HG03060 (cell line): Measurements from ENCODE around the gene EFCAB6.

ENCODE experiments used
- ATAC-seq: cut with Tn5 transposase; IDR thresholded peaks from one replicate; pipeline ENCODE4 v1.9.1; 2021; ENCODE audit warnings: low read depth, moderate number of reproducible peaks; ENCODE audit not compliant: unreplicated experiment

Gene EFCAB6

DNA sequence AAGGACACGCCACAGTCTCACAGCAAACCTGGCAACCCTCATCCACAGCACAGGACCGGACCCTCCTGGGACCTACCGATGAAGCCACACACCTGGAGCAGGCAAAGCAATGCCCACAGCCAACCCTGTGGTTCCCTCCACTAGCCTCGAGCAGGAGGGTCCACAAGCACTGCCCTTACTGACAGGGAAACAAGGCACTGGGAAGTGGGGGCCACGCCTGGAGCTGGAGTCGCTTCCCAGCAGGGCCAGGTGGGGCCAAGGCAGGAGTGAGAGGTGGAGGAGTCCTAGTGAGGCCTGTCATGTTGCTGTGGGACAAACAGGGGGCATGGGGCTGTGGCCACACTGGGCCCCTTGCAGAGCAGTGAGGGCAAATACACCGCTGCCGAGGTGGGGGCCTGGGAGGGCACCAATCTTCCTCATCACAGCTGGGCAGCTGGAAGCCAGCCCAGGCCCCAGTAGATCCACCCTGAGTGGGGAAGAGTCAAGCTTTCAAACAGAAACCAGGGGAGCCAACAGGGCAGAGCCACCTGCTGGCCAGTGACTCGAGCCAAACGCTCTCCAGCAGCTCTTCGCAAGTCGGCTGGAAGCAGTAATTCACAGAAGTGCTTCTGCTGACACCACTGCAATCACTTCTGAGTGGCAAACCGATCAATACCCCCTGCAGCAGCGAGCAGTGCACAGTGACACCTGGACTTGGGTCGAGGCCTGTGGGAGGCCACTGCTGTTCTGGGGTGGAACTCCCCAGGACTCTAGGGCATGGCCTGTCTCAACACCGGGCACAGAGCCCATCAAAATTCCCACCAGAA, 36.5 kb upstream of the EFCAB6 start:
- no peak for ATAC-seq

DNA sequence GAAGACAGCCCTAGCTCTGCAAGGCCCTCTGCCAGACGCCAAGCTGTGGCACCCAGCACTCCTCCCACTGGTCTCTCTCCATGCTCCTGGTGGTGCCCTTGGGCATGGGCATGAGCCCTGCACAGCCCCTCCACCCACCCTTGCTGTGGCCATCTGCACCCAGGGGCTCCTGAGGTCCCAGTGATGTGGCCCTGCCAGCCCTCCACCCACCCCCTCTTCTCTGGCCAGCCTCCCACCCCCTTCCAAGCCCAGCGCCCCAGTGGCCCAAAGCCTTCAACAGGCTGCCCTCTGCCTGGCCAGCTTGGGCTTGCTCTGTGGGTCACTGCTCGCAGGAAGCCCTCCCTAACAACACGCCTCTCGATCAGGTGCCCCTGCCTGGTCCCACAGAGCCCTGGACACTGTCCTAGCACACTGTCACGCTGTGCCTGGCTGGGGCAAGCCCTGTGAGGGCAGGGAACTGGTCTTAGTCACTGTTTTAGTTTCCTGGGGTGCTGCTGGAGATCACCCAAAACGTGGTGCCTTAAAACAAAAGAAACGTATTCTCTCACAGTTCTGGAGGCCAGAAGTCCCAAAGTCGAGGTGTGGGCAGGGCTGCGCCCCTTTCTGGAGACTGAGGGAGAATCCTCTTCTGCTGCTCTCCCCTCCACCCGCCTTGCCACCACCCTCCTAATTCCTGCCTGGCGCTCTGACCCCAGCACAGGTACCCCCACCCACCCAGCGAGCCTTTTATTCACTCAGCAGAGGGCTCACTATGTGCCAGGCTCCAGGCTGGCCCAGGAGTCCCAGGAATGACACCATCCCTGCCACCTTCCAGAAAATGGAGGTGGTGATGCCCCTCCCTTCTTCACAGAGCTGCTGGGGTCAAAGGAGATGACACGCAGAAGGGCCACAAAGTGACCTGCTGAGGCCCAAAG, 35.5 kb upstream of the EFCAB6 start:
- no peak for ATAC-seq

DNA sequence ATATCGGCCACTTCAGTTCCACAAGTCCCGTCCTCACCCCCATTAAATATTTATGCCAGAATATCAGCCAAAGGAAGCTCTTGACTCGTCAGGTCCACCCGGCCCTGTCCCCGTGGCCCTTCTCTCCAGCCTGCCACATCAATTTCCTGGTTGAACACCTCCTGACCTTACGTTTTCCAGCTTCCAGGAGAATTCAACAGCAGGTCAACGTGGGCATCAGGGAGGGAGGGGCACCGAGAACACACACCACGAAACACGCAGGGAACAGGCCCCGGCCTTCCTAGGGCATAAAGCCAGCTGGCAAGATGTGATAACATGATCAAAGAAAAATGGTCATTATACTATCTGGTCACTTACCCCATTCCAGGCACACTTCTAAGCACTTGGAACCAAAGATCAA, 34.9 kb upstream of the EFCAB6 start:
- no peak for ATAC-seq

DNA sequence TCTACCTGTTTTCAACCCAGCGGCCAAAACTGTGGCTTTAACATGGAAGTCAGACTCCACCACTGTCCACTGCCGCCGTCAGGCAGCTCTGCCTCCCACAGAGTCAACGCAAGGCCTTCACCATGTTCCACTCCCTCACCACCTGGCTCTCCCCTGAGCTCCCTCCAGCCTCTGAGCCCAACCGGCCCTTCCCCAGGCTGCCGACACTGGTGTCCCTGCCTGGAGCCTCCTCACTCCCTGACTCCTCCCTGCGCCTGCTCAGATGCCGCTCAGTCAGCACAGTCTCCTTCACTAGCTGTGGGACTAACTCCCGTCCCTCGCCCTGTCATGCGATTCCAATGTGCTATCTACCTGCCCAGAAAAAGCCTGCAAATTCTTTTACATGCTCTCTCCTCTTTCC, 33.9 kb upstream of the EFCAB6 start:
- no peak for ATAC-seq

DNA sequence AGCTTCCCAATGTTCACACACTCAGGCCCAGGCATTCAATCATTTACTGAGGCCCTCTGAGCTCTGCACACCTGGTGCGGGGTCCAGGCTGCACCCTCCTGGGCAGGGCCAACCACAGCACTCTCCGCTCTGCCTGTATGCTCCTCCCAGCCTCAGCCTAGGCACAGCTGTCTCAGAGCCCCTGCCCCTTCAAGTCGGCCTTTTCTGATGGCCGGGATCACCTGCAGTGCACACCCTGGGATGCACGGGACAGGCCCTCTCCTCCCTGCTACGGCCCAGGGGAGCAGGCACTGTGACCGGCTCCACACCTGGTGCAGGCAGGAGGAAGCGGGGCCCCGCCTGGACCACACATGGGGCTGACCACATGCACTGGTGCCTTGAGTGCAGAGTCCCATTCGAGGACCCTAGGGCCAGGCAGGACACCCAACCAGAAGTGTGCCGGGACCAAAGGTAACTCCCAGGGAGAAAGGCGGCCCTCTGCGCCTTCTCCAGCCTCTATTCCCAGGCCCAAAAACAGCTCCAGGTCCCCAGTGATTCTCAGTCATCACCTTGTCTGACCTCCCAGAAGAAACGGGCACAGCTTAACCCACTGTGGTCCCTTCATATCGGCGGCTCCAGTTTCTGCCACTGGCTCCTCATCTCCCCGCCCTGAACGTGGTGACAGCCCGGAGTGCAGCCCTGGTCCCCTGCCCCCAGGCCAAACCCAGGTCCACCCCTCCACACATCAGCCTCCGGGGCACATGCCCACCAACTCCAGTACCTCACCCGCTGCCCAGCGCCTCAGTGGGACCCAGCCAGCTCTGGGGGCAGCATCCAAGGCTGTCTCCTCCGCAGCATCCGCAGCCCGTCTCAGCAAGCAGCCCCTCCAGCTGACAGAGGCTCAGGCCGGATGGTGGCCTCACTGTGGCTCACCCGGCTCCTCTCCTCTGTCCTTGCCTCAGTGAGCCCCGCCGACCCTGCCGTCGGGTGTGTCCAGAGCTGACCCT, 32.7 kb upstream of the EFCAB6 start:
- ATAC-seq, result no peak

DNA sequence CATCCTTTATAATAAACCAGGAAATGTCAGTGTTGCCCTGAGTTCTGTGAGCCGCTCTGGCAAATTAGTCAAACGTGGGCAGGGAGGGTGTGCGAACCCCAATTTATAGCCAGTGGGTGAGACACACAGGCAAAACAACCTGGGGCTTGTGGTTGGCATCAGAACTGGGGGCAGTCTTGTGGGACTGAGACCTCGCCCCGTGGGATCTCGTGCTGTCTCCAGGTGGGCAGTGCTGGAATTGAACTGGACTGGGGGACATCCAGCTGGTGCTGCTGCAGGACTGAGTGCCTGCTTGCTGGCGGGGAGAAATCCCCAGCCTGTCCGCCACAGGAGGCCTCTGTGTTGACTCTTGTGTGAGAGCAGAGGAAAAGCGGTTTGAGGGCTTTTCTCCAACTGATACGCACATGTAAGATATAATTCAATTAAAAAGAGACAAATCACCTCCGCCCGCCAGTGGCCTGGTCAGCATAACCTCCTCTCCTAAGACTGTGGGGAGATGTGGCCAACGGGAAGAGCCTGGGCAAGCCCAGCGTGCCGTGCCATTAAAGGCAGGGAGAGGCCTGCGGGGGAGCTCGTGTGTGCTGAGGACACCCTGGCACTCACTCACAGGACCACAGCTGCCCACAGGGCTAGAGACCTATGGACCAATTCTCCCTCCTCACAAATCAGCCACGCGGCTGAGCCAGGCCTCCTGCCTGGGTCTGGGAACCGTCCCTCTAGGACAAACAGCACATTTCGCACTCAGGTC, 31.9 kb upstream of the EFCAB6 start:
- no peak for ATAC-seq

DNA sequence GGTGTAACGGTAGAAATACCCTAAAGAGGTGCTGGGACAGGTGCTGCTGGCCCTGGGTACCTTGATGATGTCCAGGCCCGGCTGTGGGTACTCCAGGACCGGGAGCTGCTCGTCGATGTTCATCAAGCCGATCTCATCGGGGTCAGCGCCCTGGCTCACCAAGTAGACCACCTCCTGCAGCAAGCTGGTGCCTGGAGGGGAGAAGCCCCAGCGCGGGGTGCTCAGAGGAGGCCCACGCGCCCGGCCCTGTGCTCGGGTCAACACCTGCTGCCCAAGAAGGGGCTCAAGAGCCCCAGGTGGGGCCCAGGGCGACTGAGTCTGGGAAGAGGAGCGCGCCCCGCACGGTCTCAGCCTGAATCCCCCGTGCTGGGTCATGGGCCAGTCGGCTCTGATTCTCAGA, 29.6 kb upstream of the EFCAB6 start:
- ATAC-seq, result no peak

DNA sequence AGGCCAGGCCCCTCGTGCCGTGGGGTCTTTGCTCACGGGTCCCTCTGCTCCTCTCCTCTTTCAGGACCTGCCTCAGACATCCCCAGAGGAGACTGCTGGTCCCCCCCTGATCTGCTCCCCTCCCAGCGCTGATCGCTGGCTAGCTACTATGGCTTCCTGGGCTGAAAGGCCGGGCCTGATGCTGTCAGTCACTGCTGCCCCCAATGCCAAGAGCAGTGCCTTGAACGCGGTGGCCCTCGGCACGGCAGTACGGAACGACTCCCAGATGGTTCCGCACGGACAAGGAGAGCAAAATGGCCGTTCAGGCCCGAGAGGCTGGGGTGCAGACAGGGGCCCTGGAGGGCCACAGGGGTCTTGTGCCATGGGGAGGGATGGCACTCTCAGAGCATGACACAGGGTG, 28.7 kb upstream of the EFCAB6 start:
- ATAC-seq, result no peak

DNA sequence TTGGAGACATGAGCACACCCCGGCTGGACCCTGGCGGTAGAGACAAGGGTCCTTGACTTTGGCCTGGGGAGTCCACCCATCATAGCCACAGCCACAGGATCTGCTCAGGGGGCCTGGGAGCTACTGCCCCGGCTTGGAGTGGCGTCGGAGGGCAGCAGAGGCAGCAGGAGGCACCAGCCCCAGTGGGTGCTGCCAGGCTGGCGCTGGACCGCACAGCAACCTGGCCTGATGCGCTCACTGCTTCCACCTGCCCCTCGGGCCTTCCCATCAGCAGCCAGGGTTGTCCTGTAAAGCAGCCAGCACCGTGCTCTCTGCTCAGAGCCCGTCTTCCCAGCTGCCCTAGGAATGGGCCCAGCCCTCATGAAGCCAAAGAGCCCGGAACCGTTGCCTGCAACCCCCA, 28.3 kb upstream of the EFCAB6 start:
- ATAC-seq, result no peak

DNA sequence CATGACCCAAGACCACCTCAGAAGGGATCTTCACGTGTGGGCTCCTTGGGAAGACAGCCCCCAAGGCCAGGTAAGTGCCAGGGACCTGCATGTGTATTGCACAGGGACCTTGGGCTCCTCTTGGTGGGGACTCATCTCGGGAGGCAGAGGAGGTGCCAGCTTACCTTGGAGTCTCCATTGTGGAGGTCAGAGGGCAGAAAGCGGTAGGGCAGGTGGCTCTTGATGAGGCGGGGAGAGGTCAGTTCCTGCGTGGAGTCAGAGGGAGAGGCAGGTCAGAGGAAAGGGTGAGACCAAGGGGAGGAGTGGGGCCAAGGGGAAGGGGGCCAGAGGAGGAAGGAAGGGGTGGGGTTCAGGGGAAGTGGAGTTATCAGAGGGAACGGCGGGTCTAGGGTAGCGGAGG, 27.7 kb upstream of the EFCAB6 start:
- ATAC-seq, result no peak

DNA sequence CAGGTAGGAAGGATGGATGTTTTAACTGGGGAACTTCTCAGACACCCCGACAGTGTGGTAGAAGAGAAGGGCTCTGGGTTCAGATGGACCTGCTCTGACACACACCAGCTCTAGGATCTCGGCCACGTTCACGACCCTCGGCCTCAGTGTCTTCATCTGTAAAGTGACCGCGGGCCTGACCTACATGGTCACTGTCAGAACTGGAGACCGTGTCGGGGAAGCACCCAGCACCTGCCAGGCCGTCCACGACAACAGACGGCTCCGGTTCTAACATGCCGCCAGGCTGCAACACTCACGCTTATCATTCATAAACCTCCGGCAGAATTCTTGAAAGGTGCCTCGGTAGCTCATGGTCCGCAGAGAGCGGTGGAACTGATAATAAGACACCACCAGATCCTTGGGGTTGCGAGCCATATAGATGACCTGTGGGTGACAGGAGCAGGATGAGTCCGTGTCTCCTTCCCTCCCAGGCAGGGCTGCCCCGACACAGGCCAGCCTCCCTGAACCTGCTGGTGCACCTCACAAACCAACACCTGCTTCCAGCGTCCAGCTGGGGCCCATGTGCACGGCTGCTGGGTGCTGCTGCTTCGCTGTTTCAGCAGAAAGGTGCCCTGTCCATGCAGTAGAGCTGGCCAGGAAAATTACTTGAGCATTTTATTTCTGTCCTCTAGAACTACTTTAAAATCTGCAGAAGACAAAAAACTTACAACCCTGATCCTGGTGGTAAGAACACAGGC, 26.6 kb upstream of the EFCAB6 start:
- no peak for ATAC-seq

DNA sequence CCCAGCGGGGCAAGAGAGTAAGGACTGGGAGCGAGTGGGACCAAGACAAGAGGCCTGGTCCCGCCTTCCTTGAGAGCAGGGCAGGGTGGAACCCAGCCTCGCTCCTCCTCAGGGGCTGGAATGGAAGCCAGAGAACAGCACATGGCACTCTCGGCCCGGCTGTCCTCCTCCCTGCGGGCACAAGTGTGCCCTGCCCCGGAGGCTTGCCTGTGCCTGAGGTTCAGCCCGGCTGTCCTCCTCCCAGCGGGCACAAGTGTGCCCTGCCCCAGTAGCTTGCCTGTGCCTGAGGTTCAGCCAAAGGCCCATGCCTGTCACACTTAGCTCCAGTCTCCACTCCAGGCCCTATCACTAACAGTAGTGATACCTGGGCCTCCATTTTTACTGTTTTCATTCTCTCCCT, 26.1 kb upstream of the EFCAB6 start:
- ATAC-seq, result no peak

DNA sequence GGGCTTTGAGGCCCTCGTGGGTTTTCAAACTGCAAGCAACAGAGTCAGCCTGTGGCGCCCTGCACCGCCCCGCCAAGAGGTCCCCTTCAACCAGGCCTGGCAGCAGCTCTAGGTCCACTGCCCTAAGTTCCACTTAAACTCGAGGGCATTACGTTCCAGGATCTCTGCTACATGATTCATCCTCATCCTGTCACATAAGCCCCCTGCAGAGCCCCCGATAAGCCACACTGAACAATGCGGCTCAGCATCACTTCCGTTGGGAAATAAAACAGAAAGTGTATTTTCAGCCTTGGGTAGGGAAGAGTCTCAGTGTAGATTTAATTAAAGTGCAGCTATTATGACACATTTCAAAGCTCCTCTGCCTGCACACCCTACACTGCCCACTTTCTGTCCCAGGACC, 25.6 kb upstream of the EFCAB6 start:
- no peak for ATAC-seq

DNA sequence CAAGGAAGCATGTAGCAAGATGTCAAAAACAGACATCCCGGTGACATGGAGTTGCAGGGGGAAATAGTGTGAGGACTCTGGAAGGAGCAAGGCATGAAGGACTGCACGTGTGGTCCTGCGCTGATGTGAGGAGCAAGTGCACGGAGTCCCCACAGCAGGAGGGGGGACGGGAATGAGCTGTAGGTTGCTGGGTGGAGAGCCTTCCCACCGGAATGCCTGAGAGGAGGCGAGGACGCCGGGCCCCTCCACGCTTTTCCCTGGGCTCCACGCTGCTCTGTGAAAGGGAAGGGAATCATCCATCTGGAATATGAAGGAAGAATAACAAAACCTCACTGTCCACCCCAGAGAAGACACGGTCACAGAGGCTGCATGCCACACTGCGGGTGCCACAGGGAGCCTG, 23.6 kb upstream of the EFCAB6 start:
- no peak for ATAC-seq

DNA sequence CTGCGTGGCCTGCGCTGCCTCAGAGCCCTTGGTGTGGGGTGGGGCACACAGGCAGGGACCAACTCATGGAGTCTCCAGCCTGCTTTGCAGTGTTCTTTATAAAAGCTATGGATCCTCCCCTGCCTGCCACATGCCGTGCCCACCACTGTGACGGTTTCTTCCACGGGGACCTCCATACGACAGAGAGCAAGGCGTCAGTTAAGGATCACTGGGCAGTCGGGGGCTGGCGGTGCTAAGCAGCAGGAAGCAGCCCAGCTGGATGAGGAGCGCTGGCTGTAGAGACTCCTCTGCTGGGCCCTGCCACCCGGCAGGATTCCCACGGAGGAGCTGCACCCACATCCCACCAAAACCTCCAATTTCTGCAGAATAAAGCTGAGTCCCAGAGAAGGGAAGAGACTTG, 23.1 kb upstream of the EFCAB6 start:
- ATAC-seq, result no peak

DNA sequence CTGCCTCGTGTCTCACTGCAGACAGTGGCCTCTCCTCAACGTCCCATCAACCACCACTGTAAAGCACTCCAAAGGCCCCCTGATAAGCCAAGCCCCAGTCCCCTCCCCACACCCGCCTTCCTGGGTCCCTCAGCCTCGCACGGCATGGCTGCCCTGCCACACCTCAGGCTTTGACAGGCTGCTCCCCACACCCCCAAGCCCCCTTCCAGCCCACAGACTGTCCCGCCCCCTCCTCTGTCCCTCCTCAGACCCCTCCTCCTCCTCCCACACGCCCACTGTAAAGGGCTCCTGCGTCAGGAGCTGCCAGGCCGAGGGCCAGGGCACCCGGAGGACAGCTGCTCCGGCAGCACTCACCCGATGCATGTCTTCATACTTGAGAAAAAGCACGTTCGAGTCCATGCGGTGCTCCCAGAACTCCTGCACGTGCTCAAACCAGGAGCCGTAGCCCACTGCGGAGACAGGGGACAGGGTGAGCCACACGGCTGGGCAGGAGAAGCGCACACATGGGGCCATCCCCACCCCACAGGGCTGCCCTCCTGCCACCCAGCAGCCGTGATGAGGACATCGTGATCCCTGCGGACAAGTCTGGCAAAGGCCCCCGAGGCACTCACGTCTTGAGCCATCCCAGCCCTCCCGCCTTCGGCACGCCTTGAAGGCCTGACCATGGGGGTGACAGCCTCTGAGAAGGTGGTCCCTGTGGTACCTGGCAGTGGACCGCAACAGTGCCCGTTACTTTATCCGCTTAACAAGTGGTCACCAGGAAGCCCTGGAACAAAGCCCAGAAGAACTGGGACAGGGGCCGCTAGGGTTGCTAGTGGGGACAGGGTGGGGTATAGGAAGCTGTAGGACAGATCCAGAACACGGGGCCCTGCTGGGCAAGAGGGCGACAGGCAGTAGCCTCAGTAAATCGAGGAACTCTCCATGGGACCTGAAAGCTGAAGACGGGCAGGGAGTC, 21.5 kb upstream of the EFCAB6 start:
- no peak for ATAC-seq

DNA sequence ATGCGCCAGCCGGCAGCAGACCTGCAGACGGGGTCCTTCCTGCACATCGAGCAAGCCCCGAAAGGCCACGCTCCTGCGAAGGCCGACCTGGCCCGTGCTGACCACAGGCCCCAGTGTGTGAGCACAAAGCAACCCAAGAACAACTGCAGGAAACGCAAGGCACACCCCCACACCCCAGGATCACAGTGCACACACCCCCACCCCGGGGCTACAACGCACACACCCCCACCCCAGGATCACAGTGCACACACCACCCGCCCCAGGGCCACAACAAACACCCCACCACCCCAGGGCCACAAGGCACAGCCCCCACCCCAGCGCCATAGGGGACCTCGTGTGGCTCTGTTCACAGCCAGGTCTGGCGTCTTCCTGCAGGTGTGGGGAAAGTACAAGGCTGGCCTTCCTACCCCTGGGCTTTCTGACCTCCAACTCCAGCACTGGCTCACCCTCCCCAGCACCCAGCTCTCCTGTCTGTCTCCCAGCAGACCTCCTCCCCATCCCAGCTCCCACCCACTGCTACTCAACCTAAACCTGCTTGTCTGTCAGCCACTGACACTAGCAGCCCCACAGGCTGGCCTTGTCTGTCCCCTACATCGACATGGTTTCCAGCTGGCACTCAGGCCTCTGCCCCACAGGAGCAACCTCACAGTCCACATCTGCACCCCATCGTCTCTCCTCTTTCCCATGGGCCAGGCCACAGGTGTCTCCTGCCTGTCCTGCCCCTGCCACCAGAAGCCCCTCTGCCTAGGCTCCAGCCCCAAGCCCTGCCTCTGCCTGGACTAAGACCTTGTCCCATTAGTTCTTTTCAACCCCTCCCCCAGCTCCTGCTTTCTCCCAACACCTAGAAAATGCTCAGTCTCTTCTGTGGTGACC, 20.5 kb upstream of the EFCAB6 start:
- no peak for ATAC-seq
